Measurements from ENCODE around the gene HENMT1. TPM values are rescaled to one million over a fixed set of nuclear protein-coding genes. Genes with fewer than 3 reads are reported as not detected.
"Not testable (repeated sequence)": the region's sequence is repeated elsewhere in the genome, so short reads cannot be mapped to it uniquely, and the experiment has no call there.

Gene HENMT1
- total RNA-seq, 2 experiments from 2014 or later, result 25.6 to 25.8 TPM

GRCh38 chr1:108692724-108693655 lies 32.1 kb upstream of the HENMT1 start:
- Mint-ChIP-seq H3K27ac (peak overlapping the region; percentile 99), H3K4me1 (ENCODE audit: low read depth) (peaks cover 44% of the 10 kb centered on the region), H3K27me3 (no peaks in the 10 kb centered on the region), H3K36me3 (peaks cover 47% of the 10 kb centered on the region), H3K4me3 (peak overlapping the region; percentile 96), H3K9me3 (no peaks in the 10 kb centered on the region)
- ChIA-PET POLR2A (interaction anchor here (0.6 to 5.0 kb wide), 21 partner anchors 10 to 407 kb away, joined by 3 to 79 read pairs (median 7); partner anchors contain the start of genes CLCC1, EEIG2, HENMT1 and STXBP3), CTCF (interaction anchor here (0.8 to 3.4 kb wide), 13 partner anchors 10 to 205 kb away, joined by 3 to 31 read pairs (median 7); partner anchors contain the start of genes EEIG2, HENMT1 and STXBP3)
- peak; percentile 78 for DNase-seq
- intact Hi-C loops (cut with micrococcal nuclease), result loop anchor here (1.0 to 5.0 kb wide), 10 partner anchors 16 to 420 kb away; partner anchors contain the start of genes CLCC1, EEIG2, GPSM2 and STXBP3

GRCh38 chr1:108691942-108692723 lies 31.2 kb upstream of the HENMT1 start, which contains the start of gene PRPF38B:
PRPF38B (plus strand) TSS chr1:108692310; CDS start chr1:108692592, 282 bp downstream.
- POLR2A ChIA-PET, result interaction anchor here (0.6 to 5.0 kb wide), 23 partner anchors 10 to 491 kb away, joined by 3 to 79 read pairs (median 6); partner anchors contain the start of genes CLCC1, EEIG2, HENMT1 and SLC25A24
- Mint-ChIP-seq H3K4me1 (ENCODE audit: low read depth) (peaks cover 37% of the 10 kb centered on the region), H3K27ac (peak within 1 kb of the TSS; percentile 99), H3K27me3 (no peaks in the 10 kb centered on the region), H3K4me3 (peak within 1 kb of the TSS; percentile 96), H3K9me3 (no peaks in the 10 kb centered on the region), H3K36me3 (peaks cover 40% of the 10 kb centered on the region)
- intact Hi-C loops (cut with micrococcal nuclease), result loop anchor here (1.0 to 5.0 kb wide), 10 partner anchors 17 to 421 kb away; partner anchors contain the start of genes CLCC1, EEIG2, GPSM2 and STXBP3
- CTCF ChIA-PET, result interaction anchor here (0.8 to 3.4 kb wide), 14 partner anchors 11 to 206 kb away, joined by 3 to 31 read pairs (median 6); partner anchors contain the start of genes EEIG2, HENMT1 and STXBP3
- DNase-seq, result peak; percentile 97

GRCh38 chr1:108691128-108691941 lies 30.4 kb upstream of the HENMT1 start:
- no peak for DNase-seq
- Mint-ChIP-seq H3K36me3 (peaks cover 33% of the 10 kb centered on the region), H3K4me1 (ENCODE audit: low read depth) (peaks cover 29% of the 10 kb centered on the region), H3K9me3 (no peaks in the 10 kb centered on the region), H3K27ac (peak overlapping the region; percentile 99), H3K27me3 (no peaks in the 10 kb centered on the region), H3K4me3 (peak overlapping the region; percentile 96)
- ChIA-PET CTCF (interaction anchor here (0.8 to 3.4 kb wide), 10 partner anchors 15 to 179 kb away, joined by 3 to 31 read pairs (median 6); partner anchors contain the start of genes EEIG2 and HENMT1), POLR2A (interaction anchor here (0.9 to 5.0 kb wide), 18 partner anchors 9 to 491 kb away, joined by 3 to 79 read pairs (median 9); partner anchors contain the start of genes CLCC1, EEIG2, HENMT1 and SLC25A24)
- intact Hi-C loops (cut with micrococcal nuclease), result loop anchor here (5.0 kb wide), 3 partner anchors 129 to 271 kb away; partner anchors contain the start of genes CLCC1 and EEIG2

- ChIA-PET CTCF (no interaction called here), POLR2A (no interaction called here)
- H3K9me3 Mint-ChIP-seq, result no peaks in the 10 kb centered on the region
- H3K4me3 Mint-ChIP-seq, result no peak overlapping the region
- no peak overlapping the region for H3K27ac Mint-ChIP-seq
- H3K27me3 Mint-ChIP-seq, result no peaks in the 10 kb centered on the region
- no peak for DNase-seq
- H3K4me1 Mint-ChIP-seq (ENCODE audit: low read depth), result peaks cover 16% of the 10 kb centered on the region
- H3K36me3 Mint-ChIP-seq, result no peaks in the 10 kb centered on the region
- intact Hi-C loops (cut with micrococcal nuclease), result no loop called here
Observed at GRCh38 chr1:108686614-108687313, 25.9 kb upstream of the HENMT1 start.

- CTCF ChIA-PET, result no interaction called here
- POLR2A ChIA-PET, result no interaction called here
- no peak overlapping the region for H3K4me3 Mint-ChIP-seq
Observed at GRCh38 chr1:108685529-108685928, 24.6 kb upstream of the HENMT1 start.

GRCh38 chr1:108681701-108682100 lies 20.8 kb upstream of the HENMT1 start:
- ChIA-PET POLR2A (interaction anchor here (4.1 kb wide), 1 partner anchor 11 kb away, joined by 19 read pairs; the partner anchor contains the start of gene PRPF38B), CTCF (interaction anchor here (0.7 kb wide), 1 partner anchor 93 kb away, joined by 3 read pairs; no protein-coding TSS in a partner anchor)
- H3K4me1 Mint-ChIP-seq (ENCODE audit: low read depth); H3K9me3 Mint-ChIP-seq; H3K27me3 Mint-ChIP-seq; H3K27ac Mint-ChIP-seq; DNase-seq; intact Hi-C loops (cut with micrococcal nuclease); H3K36me3 Mint-ChIP-seq; H3K4me3 Mint-ChIP-seq: not testable (repeated sequence)

More at GRCh38 chr1:108685529-108685928, 24.6 kb upstream of the HENMT1 start:
- peaks cover 6% of the 10 kb centered on the region for H3K4me1 Mint-ChIP-seq (ENCODE audit: low read depth)
- no peak for DNase-seq
- H3K9me3 Mint-ChIP-seq, result no peaks in the 10 kb centered on the region
- H3K27me3 Mint-ChIP-seq, result no peaks in the 10 kb centered on the region
- H3K36me3 Mint-ChIP-seq, result no peaks in the 10 kb centered on the region
- no peak overlapping the region for H3K27ac Mint-ChIP-seq
- intact Hi-C loops (cut with micrococcal nuclease), result no loop called here

- H3K9me3 Mint-ChIP-seq, result no peaks in the 10 kb centered on the region
- no peak for DNase-seq
- intact Hi-C loops (cut with micrococcal nuclease), result no loop called here
- no peaks in the 10 kb centered on the region for H3K27me3 Mint-ChIP-seq
- H3K27ac Mint-ChIP-seq, result peak overlapping the region; percentile 64
- peaks cover 6% of the 10 kb centered on the region for H3K4me1 Mint-ChIP-seq (ENCODE audit: low read depth)
- POLR2A ChIA-PET, result interaction anchor here (1.6 kb wide), 1 partner anchor 19 kb away, joined by 4 read pairs; the partner anchor contains the start of gene HENMT1
- CTCF ChIA-PET, result no interaction called here
- no peaks in the 10 kb centered on the region for H3K36me3 Mint-ChIP-seq
- H3K4me3 Mint-ChIP-seq, result peak overlapping the region; percentile 39
Observed at GRCh38 chr1:108679586-108680213, 18.8 kb upstream of the HENMT1 start.

- intact Hi-C loops (cut with micrococcal nuclease), result no loop called here
Observed at GRCh38 chr1:108678706-108679105, 17.8 kb upstream of the HENMT1 start.

GRCh38 chr1:108671143-108671542 lies 10.2 kb upstream of the HENMT1 start:
- Mint-ChIP-seq H3K4me3 (no peak overlapping the region), H3K9me3 (no peaks in the 10 kb centered on the region), H3K27ac (no peak overlapping the region), H3K27me3 (peaks cover 1% of the 10 kb centered on the region), H3K36me3 (no peaks in the 10 kb centered on the region), H3K4me1 (ENCODE audit: low read depth) (peaks cover 16% of the 10 kb centered on the region)
- DNase-seq, result no peak
- intact Hi-C loops (cut with micrococcal nuclease), result no loop called here
- POLR2A ChIA-PET, result interaction anchor here (0.7 to 1.4 kb wide), 2 partner anchors 10 to 21 kb away, joined by 3 to 4 read pairs; partner anchors contain the start of genes HENMT1 and PRPF38B
- CTCF ChIA-PET, result no interaction called here

More at GRCh38 chr1:108678706-108679105, 17.8 kb upstream of the HENMT1 start:
- ChIA-PET POLR2A (no interaction called here), CTCF (interaction anchor here (0.6 to 1.9 kb wide), 2 partner anchors 16 to 72 kb away, joined by 4 to 5 read pairs; no protein-coding TSS in a partner anchor)
- Mint-ChIP-seq H3K36me3 (no peaks in the 10 kb centered on the region), H3K27me3 (no peaks in the 10 kb centered on the region), H3K9me3 (no peaks in the 10 kb centered on the region), H3K4me1 (ENCODE audit: low read depth) (peaks cover 6% of the 10 kb centered on the region), H3K4me3 (no peak overlapping the region), H3K27ac (no peak overlapping the region)
- DNase-seq, result no peak

Data from activated CD4-positive, alpha-beta memory T cell treated with anti-CD3 and anti-CD28 coated beads for 36 hours (primary cell).